ENCODE measurements around the gene NXPE2. TPM values are rescaled to one million over a fixed set of nuclear protein-coding genes. Genes with fewer than 3 reads are reported as not detected.

The NXPE2 gene
- total RNA-seq, 1 donor from 2014 or later = not detected

GRCh38 chr11:114664641-114665040 lies 13.7 kb upstream of the NXPE2 start:
- Mint-ChIP-seq H3K9me3 (ENCODE audit: unreplicated experiment) (no peaks in the 10 kb centered on the region), H3K27ac (ENCODE audit: unreplicated experiment) (no peak overlapping the region), H3K27me3 (ENCODE audit: unreplicated experiment) (peaks cover 2% of the 10 kb centered on the region), H3K4me3 (ENCODE audit: unreplicated experiment) (no peak overlapping the region), H3K36me3 (ENCODE audit: unreplicated experiment) (no peaks in the 10 kb centered on the region), H3K4me1 (ENCODE audit: low read depth, unreplicated experiment) (no peaks in the 10 kb centered on the region)
- no peak for TF ChIP-seq CTCF (IDR thresholded peaks at IDR 0.05; ENCODE audit: partially characterized antibody, unreplicated experiment)
- no peak for DNase-seq

- TF ChIP-seq CTCF (IDR thresholded peaks at IDR 0.05; ENCODE audit: partially characterized antibody, unreplicated experiment) = no peak
- Mint-ChIP-seq H3K27me3 (ENCODE audit: unreplicated experiment) (peaks cover 2% of the 10 kb centered on the region), H3K4me1 (ENCODE audit: low read depth, unreplicated experiment) (no peaks in the 10 kb centered on the region), H3K9me3 (ENCODE audit: unreplicated experiment) (peaks cover 4% of the 10 kb centered on the region), H3K4me3 (ENCODE audit: unreplicated experiment) (no peak overlapping the region), H3K27ac (ENCODE audit: unreplicated experiment) (no peak overlapping the region), H3K36me3 (ENCODE audit: unreplicated experiment) (peaks cover 9% of the 10 kb centered on the region)
- DNase-seq = no peak
Observed at GRCh38 chr11:114666760-114667159, 11.6 kb upstream of the NXPE2 start.

DNA sequence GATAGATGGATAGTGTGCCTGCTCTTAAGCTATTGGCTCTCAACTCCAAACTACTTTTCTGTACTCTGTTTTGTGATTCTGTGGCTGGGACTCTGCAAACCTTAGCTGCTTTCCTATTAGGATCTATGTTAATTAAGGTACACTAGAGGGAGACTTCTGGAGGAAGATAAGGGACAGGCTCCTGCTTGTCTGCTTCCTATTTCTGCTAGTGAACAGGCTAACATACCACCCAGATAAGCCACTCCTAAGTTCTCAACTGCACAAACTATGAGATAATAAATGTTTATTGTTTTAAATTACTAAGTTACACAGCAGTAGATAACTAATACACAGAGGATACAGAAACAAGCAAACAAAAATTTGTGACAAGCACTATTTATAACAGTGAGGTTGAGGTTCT lies 10.2 kb upstream of the NXPE2 start:
- Mint-ChIP-seq H3K27me3 (ENCODE audit: unreplicated experiment) (no peaks in the 10 kb centered on the region), H3K4me1 (ENCODE audit: low read depth, unreplicated experiment) (no peaks in the 10 kb centered on the region), H3K27ac (ENCODE audit: unreplicated experiment) (no peak overlapping the region), H3K4me3 (ENCODE audit: unreplicated experiment) (no peak overlapping the region), H3K9me3 (ENCODE audit: unreplicated experiment) (peaks cover 4% of the 10 kb centered on the region), H3K36me3 (ENCODE audit: unreplicated experiment) (peaks cover 12% of the 10 kb centered on the region)
- DNase-seq = no peak
- TF ChIP-seq CTCF (IDR thresholded peaks at IDR 0.05; ENCODE audit: partially characterized antibody, unreplicated experiment) = no peak

GRCh38 chr11:114673661-114674060 lies 4.7 kb upstream of the NXPE2 start:
- H3K36me3 Mint-ChIP-seq (ENCODE audit: unreplicated experiment) = peaks cover 12% of the 10 kb centered on the region
- no peaks in the 10 kb centered on the region for H3K27me3 Mint-ChIP-seq (ENCODE audit: unreplicated experiment)
- no peak overlapping the region for H3K4me3 Mint-ChIP-seq (ENCODE audit: unreplicated experiment)
- no peak for TF ChIP-seq CTCF (IDR thresholded peaks at IDR 0.05; ENCODE audit: partially characterized antibody, unreplicated experiment)
- H3K27ac Mint-ChIP-seq (ENCODE audit: unreplicated experiment) = no peak overlapping the region
- H3K4me1 Mint-ChIP-seq (ENCODE audit: low read depth, unreplicated experiment) = no peaks in the 10 kb centered on the region
- DNase-seq = no peak
- peaks cover 4% of the 10 kb centered on the region for H3K9me3 Mint-ChIP-seq (ENCODE audit: unreplicated experiment)

GRCh38 chr11:114679505-114679904 lies 1.2 kb downstream of the NXPE2 start:
- Mint-ChIP-seq H3K9me3 (ENCODE audit: unreplicated experiment) (peaks cover 3% of the 10 kb centered on the region), H3K27ac (ENCODE audit: unreplicated experiment) (no peak overlapping the region), H3K4me1 (ENCODE audit: low read depth, unreplicated experiment) (no peaks in the 10 kb centered on the region), H3K36me3 (ENCODE audit: unreplicated experiment) (peaks cover 6% of the 10 kb centered on the region), H3K27me3 (ENCODE audit: unreplicated experiment) (peaks cover 2% of the 10 kb centered on the region), H3K4me3 (ENCODE audit: unreplicated experiment) (no peak overlapping the region)
- no peak for TF ChIP-seq CTCF (IDR thresholded peaks at IDR 0.05; ENCODE audit: partially characterized antibody, unreplicated experiment)
- no peak for DNase-seq
